PC-3 (cell line): ENCODE measurements around the gene SLFNL1.

Experiments
- CTCF ChIP-seq: fragments of 300-600 bp; sonication (generic); conservative IDR thresholded peaks from 2 replicates; pipeline ENCODE4 v1.5.1; 2017; ENCODE audit warnings: antibody characterized with exemption, low read depth, mild to moderate bottlenecking, low read length
- EZH2 ChIP-seq: fragments of 300-600 bp; sonication (generic); IDR thresholded peaks from one replicate; pipeline ENCODE4 v1.6.1; 2017; ENCODE audit warnings: antibody characterized with exemption, mild to moderate bottlenecking, low read length; ENCODE audit not compliant: unreplicated experiment

- TF ChIP-seq CTCF = no peak
- TF ChIP-seq EZH2 = no peak
Observed at GRCh38 chr1:40989066-40989465, 32.5 kb downstream of the SLFNL1 start.
